ENCODE results near the gene EMC6. TPM values are rescaled to one million over a fixed set of nuclear protein-coding genes. Genes with fewer than 3 reads are reported as not detected.

The EMC6 gene
- total RNA-seq, 1 donor from 2014 or later: 33.1 TPM

- Mint-ChIP-seq H3K36me3 (no peaks in the 10 kb centered on the region), H3K27ac (no peak overlapping the region), H3K9me3 (no peaks in the 10 kb centered on the region), H3K4me1 (peaks cover 7% of the 10 kb centered on the region), H3K27me3 (ENCODE audit: low read depth) (peaks cover 56% of the 10 kb centered on the region), H3K4me3 (no peak overlapping the region)
- no peak for DNase-seq (ENCODE audit: low spot score in 2 of 2, unreplicated experiment in 2 of 2)
- TF ChIP-seq CTCF (IDR thresholded peaks at IDR 0.05; ENCODE audit: unreplicated experiment): no peak
These were observed 23.7 kb downstream of the EMC6 start for GRCh38 chr17:3692346-3692745.

GRCh38 chr17:3693141-3693540 lies 24.5 kb downstream of the EMC6 start:
- Mint-ChIP-seq H3K27ac (no peak overlapping the region), H3K36me3 (no peaks in the 10 kb centered on the region), H3K27me3 (ENCODE audit: low read depth) (peaks cover 64% of the 10 kb centered on the region), H3K4me3 (no peak overlapping the region), H3K9me3 (no peaks in the 10 kb centered on the region), H3K4me1 (peaks cover 7% of the 10 kb centered on the region)
- no peak for TF ChIP-seq CTCF (IDR thresholded peaks at IDR 0.05; ENCODE audit: unreplicated experiment)
- no peak for DNase-seq (ENCODE audit: low spot score in 2 of 2, unreplicated experiment in 2 of 2)

GRCh38 chr17:3693829-3694231 lies 25.2 kb downstream of the EMC6 start:
- Mint-ChIP-seq H3K27me3 (ENCODE audit: low read depth) (peaks cover 71% of the 10 kb centered on the region), H3K27ac (no peak overlapping the region), H3K4me3 (no peak overlapping the region), H3K36me3 (no peaks in the 10 kb centered on the region), H3K9me3 (no peaks in the 10 kb centered on the region), H3K4me1 (peaks cover 7% of the 10 kb centered on the region)
- TF ChIP-seq CTCF (IDR thresholded peaks at IDR 0.05; ENCODE audit: unreplicated experiment): no peak
- no peak for DNase-seq (ENCODE audit: low spot score in 2 of 2, unreplicated experiment in 2 of 2)

GRCh38 chr17:3695129-3695722 lies 26.6 kb downstream of the EMC6 start:
- no peak for TF ChIP-seq CTCF (IDR thresholded peaks at IDR 0.05; ENCODE audit: unreplicated experiment)
- Mint-ChIP-seq H3K9me3 (no peaks in the 10 kb centered on the region), H3K4me1 (peaks cover 7% of the 10 kb centered on the region), H3K4me3 (peak overlapping the region; percentile 54), H3K27ac (no peak overlapping the region), H3K27me3 (ENCODE audit: low read depth) (peaks cover 73% of the 10 kb centered on the region), H3K36me3 (no peaks in the 10 kb centered on the region)
- no peak for DNase-seq (ENCODE audit: low spot score in 2 of 2, unreplicated experiment in 2 of 2)

- H3K9me3 Mint-ChIP-seq: no peaks in the 10 kb centered on the region
- no peaks in the 10 kb centered on the region for H3K36me3 Mint-ChIP-seq
- no peak for TF ChIP-seq CTCF (IDR thresholded peaks at IDR 0.05; ENCODE audit: unreplicated experiment)
- H3K27ac Mint-ChIP-seq: no peak within 1 kb of the TSS
- peaks cover 74% of the 10 kb centered on the region for H3K27me3 Mint-ChIP-seq (ENCODE audit: low read depth)
- DNase-seq (ENCODE audit: low spot score in 2 of 2, unreplicated experiment in 2 of 2): no peak
- H3K4me1 Mint-ChIP-seq: peaks cover 7% of the 10 kb centered on the region
- peak within 1 kb of the TSS; percentile 68 for H3K4me3 Mint-ChIP-seq
These were observed 27.3 kb downstream of the EMC6 start, which contains the start of gene P2RX5 for GRCh38 chr17:3695723-3696411. Gene P2RX5 (minus strand): TSS chr17:3696155. CDS start chr17:3696005, 150 bp downstream.

Data from mesothelial cell of epicardium (in vitro differentiated cells).